ENCODE data around the gene PTPN13. TPM values are rescaled to one million over a fixed set of nuclear protein-coding genes. Genes with fewer than 3 reads are reported as not detected.

The PTPN13 gene
- total RNA-seq, 1 experiment from 2014 or later, result 12.5 TPM

DNA sequence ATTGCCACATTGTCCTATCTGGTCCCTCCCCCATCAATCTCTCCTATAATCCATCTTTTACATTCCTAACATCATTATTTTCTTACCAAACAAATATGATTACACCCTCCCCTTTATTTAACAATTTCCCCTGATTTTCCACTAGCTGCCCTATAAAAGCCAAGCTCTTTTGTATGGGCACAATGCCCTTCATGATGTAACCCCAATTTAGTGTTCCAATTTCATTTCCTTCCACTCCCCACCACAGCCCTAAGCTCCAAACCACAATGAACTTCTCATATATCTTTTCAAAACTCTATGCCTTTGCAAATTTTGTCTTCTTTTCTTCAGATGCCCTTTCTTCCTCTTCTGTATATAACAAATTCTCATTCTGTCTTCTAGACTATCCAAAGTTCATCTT, 39.5 kb upstream of the PTPN13 start:
- DNase-seq (ENCODE audit: low read depth, low spot score) (no peak), ATAC-seq (no peak)
- intact Hi-C loops (cut with micrococcal nuclease; ENCODE audit: unreplicated experiment) (no loop called here), in situ Hi-C loops (cut with HindIII; ENCODE audit: low pct_unique_long_range_greater_than_20kb, low sequenced_read_pairs) (no loop called here)
- Histone ChIP-seq H3K27me3 (ENCODE audit: control insufficient read depth, insufficient read depth, low read length) (no peaks in the 10 kb centered on the region), H3K36me3 (ENCODE audit: control insufficient read depth, insufficient read depth, low read length) (no peaks in the 10 kb centered on the region), H3K4me1 (ENCODE audit: control insufficient read depth, insufficient read depth, low read length) (no peaks in the 10 kb centered on the region), H3K4me3 (ENCODE audit: low read depth in 2 of 2, low read length in 2 of 2) (no peak overlapping the region), H3K9me3 (ENCODE audit: control insufficient read depth, insufficient read depth, low read depth, low read length) (no peaks in the 10 kb centered on the region), H3K27ac (ENCODE audit: low read length) (no peak overlapping the region)
- ChIA-PET POLR2A (no interaction called here), CTCF (no interaction called here)
- no peak for TF ChIP-seq TCF7L2 (IDR thresholded peaks at IDR 0.05; ENCODE audit: low read depth, low read length)
- TF ChIP-seq, protein P1, sequence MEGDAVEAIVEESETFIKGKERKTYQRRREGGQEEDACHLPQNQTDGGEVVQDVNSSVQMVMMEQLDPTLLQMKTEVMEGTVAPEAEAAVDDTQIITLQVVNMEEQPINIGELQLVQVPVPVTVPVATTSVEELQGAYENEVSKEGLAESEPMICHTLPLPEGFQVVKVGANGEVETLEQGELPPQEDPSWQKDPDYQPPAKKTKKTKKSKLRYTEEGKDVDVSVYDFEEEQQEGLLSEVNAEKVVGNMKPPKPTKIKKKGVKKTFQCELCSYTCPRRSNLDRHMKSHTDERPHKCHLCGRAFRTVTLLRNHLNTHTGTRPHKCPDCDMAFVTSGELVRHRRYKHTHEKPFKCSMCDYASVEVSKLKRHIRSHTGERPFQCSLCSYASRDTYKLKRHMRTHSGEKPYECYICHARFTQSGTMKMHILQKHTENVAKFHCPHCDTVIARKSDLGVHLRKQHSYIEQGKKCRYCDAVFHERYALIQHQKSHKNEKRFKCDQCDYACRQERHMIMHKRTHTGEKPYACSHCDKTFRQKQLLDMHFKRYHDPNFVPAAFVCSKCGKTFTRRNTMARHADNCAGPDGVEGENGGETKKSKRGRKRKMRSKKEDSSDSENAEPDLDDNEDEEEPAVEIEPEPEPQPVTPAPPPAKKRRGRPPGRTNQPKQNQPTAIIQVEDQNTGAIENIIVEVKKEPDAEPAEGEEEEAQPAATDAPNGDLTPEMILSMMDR (IDR thresholded peaks at IDR 0.05), result no peak
- TF ChIP-seq, protein P2, sequence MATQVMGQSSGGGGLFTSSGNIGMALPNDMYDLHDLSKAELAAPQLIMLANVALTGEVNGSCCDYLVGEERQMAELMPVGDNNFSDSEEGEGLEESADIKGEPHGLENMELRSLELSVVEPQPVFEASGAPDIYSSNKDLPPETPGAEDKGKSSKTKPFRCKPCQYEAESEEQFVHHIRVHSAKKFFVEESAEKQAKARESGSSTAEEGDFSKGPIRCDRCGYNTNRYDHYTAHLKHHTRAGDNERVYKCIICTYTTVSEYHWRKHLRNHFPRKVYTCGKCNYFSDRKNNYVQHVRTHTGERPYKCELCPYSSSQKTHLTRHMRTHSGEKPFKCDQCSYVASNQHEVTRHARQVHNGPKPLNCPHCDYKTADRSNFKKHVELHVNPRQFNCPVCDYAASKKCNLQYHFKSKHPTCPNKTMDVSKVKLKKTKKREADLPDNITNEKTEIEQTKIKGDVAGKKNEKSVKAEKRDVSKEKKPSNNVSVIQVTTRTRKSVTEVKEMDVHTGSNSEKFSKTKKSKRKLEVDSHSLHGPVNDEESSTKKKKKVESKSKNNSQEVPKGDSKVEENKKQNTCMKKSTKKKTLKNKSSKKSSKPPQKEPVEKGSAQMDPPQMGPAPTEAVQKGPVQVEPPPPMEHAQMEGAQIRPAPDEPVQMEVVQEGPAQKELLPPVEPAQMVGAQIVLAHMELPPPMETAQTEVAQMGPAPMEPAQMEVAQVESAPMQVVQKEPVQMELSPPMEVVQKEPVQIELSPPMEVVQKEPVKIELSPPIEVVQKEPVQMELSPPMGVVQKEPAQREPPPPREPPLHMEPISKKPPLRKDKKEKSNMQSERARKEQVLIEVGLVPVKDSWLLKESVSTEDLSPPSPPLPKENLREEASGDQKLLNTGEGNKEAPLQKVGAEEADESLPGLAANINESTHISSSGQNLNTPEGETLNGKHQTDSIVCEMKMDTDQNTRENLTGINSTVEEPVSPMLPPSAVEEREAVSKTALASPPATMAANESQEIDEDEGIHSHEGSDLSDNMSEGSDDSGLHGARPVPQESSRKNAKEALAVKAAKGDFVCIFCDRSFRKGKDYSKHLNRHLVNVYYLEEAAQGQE (IDR thresholded peaks at IDR 0.05; ENCODE audit: insufficient read depth in 1 of 2, low read depth in 2 of 2, low read length in 1 of 2), result no peak
- TF ChIP-seq SIN3A (IDR thresholded peaks at IDR 0.05; ENCODE audit: borderline replicate concordance, insufficient read depth, low read depth, low read length), result no peak
- TF ChIP-seq POLR2AphosphoS5 (IDR thresholded peaks at IDR 0.05; ENCODE audit: low read depth, low read length), result no peak
- no TSS peak for BruUV-seq (replicated peaks)

DNA sequence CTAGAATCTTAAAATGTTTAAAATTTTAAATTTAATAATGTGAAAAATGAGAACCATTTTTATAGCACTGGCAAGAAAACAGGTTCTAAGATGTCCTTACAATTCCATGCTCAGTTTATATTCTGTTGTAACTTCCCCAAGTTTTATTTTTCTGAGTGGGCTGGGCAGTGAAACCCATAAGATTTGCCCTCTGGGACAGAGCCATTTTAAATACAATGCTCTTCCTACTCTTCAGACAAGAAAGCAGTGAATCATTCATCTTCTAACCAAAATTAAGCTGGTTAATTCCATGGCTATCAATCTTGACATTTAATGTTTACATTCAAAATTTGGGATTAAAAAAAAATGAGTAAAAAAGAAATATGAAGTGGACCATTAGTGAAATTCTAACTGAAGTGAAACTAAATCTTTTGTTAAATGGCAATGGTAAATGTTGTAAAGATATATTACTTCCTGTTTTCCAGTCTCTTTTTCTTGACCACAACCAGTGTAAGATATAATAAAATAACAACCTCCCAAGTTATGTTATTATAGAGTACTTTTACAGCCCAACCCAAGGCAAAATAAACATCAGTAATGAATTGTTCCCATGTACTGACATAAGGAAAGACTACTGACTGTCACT, 37.2 kb upstream of the PTPN13 start:
- BruUV-seq (replicated peaks), result no TSS peak
- intact Hi-C loops (cut with micrococcal nuclease; ENCODE audit: unreplicated experiment), result no loop called here
- Histone ChIP-seq H3K9me3 (ENCODE audit: control insufficient read depth, insufficient read depth, low read depth, low read length) (no peaks in the 10 kb centered on the region), H3K27ac (ENCODE audit: low read length) (no peak overlapping the region), H3K4me1 (ENCODE audit: control insufficient read depth, insufficient read depth, low read length) (no peaks in the 10 kb centered on the region), H3K27me3 (ENCODE audit: control insufficient read depth, insufficient read depth, low read length) (no peaks in the 10 kb centered on the region), H3K4me3 (ENCODE audit: low read depth in 2 of 2, low read length in 2 of 2) (no peak overlapping the region), H3K36me3 (ENCODE audit: control insufficient read depth, insufficient read depth, low read length) (no peaks in the 10 kb centered on the region)
- ATAC-seq (no peak), DNase-seq (ENCODE audit: low read depth, low spot score) (no peak)
- ChIA-PET CTCF (no interaction called here), POLR2A (interaction anchor here (0.7 kb wide), 1 partner anchor 66 kb away, joined by 7 read pairs; no protein-coding TSS in a partner anchor)
- in situ Hi-C loops (cut with HindIII; ENCODE audit: low pct_unique_long_range_greater_than_20kb, low sequenced_read_pairs), result no loop called here
- TF ChIP-seq POLR2AphosphoS5 (IDR thresholded peaks at IDR 0.05; ENCODE audit: low read depth, low read length) (no peak), TCF7L2 (IDR thresholded peaks at IDR 0.05; ENCODE audit: low read depth, low read length) (no peak), SIN3A (IDR thresholded peaks at IDR 0.05; ENCODE audit: borderline replicate concordance, insufficient read depth, low read depth, low read length) (no peak)
- TF ChIP-seq, protein P1 (IDR thresholded peaks at IDR 0.05), result no peak
- TF ChIP-seq, protein P2 (IDR thresholded peaks at IDR 0.05; ENCODE audit: insufficient read depth in 1 of 2, low read depth in 2 of 2, low read length in 1 of 2), result no peak

All from Panc1 (cell line).